LoVo (cell line): ENCODE results near the gene UBE2Z.

ENCODE experiments used
- DNase-seq: peaks from one replicate; pipeline ENCODE4 v3.0.0-alpha.2; 2016; ENCODE audit warnings: low spot score

Gene UBE2Z

DNA sequence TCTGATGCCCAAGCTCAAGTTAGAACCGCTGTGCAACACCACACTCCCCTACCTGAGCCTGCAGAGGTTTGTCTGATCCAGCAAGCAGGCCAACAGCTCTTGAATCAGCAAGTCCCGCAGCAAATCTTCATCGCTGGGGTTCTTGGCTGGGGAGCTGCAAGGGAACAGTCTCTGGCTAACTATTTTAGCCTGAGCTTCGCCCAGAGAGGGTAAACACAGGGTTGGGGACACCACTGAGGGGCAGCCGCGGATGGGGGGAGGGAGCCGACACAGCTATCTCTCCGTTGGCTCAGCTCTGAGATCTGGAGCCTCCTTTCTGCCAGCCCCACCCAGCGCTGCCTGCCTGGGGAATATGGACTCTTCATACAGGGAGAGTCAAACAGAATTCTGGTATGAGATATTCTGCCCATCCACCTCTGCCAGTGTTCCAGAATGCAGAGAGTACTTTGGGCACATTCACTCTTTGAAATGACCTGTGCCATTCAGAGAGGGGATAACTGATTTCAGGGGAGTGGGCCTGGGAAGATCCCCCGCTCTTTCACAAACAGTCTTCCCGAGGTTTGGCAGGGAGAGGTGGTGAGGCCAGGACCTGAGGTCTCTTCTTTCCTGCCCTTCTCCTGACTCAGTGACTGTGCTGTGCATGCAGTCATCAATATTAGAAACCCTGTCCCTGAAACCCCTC, 52.8 kb downstream of the UBE2Z start:
- no peak for DNase-seq

DNA sequence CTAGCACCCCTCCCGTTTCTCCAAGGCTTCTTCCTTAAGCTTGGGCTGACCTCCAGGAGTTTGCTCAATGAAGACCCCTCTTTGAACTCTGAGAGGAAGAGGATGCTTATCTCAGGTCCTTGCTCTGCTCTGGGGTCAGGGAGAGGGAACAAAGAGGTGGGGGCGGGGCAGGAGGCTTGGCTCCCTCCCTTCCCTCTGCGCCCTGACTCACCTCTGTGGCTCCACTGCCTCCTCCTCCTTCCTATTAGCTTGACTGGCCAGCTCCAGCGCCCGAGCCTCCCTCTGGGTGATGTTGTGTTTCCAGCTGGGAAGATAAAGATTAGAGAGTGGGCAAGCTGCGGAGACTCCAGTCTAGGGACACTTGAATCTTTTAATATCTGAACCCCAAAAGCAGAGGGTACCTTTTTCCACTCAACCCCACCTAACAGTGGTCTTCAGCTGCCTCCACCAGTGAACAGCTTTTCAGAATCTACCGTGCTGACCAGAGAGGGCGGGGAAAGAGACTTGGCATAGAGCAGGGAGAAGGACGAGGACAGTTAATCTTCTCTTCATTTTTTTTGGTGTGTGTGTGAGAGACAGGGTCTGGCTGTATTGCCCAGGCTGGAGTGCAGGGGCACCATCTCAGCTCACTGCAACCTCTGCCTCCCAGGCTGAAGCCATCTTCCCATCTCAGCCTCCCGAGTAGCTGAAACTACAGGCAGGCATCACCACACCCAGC, 53.5 kb downstream of the UBE2Z start:
- DNase-seq = no peak

DNA sequence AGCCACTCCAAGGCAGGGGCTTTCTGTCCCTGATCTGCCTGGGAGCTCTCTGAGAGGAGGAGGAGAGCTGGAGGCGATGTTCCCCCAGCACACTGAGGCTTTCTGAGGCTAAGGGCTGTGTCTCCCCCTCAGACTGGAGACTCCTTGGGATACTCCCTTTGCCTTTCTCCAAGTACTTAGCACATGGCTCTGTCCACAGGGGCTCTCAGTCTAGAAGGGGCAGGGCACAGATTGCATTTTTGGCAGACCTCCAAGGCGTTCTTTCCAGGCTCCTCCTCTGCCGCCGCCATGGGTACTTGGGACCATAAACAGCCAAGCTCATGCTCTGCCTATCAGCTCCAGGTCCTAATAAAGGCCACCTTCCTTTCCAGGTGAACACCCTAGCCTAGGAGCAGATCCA, 62.0 kb downstream of the UBE2Z start:
- DNase-seq = peak; percentile 38

DNA sequence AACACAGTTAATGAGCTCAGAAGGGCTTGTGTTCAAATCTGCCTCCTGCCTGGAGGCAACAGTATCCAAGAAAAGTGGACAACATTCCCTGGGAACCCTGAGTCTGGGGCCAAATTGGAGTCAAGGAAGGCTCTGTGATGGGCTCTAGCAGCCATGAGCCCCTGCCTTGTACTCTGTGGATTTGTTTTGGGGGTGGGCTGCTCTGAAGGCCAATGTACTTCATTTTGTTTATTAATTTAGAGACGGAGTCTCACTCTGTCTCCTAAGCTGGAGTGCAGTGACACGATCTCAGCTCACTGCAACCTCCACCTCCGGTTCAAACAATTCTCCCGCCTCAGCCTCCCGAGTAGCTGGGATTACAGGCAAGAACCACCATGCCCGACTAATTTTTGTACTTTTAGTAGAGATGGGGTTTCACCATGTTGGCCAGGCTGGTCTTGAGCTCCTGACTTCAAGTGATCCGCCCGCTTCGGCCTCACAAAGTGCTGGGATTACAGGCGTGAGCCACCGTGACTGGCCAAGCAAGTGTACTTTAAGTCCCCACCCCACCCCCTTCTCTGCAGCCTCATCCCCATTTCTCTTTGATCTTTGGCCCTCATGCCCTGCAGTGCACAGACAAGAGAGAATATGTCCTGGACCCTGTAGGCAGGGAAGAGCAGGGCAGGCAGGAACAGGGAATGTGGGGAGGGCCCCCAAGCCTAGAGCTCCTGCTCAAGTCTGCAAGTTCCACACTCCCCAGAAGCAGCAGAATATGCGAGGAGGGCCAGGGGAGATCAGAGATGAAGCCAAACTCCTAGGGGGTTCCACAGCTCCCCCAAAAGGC, 62.9 kb downstream of the UBE2Z start:
- DNase-seq = no peak

DNA sequence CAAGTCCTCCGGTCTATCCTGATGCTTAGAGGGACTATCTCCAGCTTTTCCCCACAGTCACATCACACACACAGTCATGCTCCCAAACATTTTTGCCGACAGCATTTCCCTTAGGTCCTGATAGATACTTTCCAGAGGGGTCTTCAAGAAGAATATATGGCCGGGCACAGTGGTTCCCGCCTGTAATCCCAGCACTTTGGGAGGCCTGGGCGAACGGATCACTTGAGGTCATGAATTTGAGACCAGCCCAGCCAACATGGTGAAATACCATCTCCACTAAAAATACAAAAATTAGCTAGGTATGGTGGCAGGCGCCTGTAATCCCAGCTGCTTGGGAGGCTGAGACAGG, 64.5 kb downstream of the UBE2Z start:
- no peak for DNase-seq

DNA sequence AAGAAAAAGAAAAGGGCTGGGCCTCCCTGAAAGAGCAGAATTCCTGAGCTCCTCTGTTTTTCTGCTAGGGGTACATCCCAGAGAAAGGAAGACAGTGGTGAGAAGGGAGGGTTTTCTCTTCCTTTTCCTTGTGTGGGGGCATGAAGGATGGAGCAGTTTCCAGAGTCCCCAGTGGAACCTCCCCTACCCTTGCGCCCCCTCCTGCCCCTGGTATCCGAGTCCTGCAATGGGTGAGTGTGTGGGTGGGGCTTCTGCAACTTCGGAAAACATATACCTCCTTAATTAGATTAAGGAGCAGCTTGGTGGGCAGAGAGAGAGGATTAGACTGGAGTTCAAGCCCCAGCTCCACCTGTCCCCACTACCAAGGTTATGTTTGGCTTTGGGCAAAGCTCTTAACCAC, 65.6 kb downstream of the UBE2Z start:
- no peak for DNase-seq
